Smooth muscle cell of the brain vasculature (primary cell): ENCODE data around the gene ANKRD65.
"Not testable (repeated sequence)": the region's sequence is repeated elsewhere in the genome, so short reads cannot be mapped to it uniquely, and the experiment has no call there.

Experiments used
- DNase-seq: peaks from one replicate; pipeline ENCODE4 v3.0.0-alpha.2; 2012; ENCODE audit warnings: low read depth, low spot score

ANKRD65 gene

GRCh38 chr1:1430992-1431844, 10.1 kb upstream of the ANKRD65 start:
- no peak for DNase-seq

GRCh38 chr1:1430114-1430982, 9.3 kb upstream of the ANKRD65 start:
- peak; percentile 54 for DNase-seq

DNA sequence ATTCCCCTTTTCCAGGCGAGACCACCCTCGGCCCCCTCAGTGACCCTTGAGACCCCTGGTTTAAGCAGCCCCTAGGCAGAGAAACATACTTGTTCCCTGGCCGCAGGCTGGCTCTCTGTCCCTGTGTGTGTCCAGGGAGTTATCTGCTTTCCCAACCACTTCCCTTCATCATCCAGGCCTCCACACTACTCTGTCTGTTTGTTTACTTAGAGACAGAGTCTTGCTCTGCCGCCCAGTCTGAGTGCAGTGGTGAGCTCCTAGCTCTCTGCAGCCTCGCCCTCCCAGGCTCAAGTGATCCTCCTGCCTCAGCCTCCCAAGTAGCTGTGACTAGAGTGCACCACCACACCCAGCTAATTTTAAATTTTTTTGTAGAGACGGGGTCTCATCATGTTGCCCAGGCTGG, 8.6 kb upstream of the ANKRD65 start:
- DNase-seq: no peak

GRCh38 chr1:1428967-1429366, 7.9 kb upstream of the ANKRD65 start:
- not testable (repeated sequence) for DNase-seq

GRCh38 chr1:1428174-1428573, 7.1 kb upstream of the ANKRD65 start:
- no peak for DNase-seq

- no peak for DNase-seq
Measured at GRCh38 chr1:1427820-1428148, 6.7 kb upstream of the ANKRD65 start.

GRCh38 chr1:1427106-1427819, 6.2 kb upstream of the ANKRD65 start:
- no peak for DNase-seq

- DNase-seq: no peak
Measured at GRCh38 chr1:1426496-1427105, 5.5 kb upstream of the ANKRD65 start.

DNA sequence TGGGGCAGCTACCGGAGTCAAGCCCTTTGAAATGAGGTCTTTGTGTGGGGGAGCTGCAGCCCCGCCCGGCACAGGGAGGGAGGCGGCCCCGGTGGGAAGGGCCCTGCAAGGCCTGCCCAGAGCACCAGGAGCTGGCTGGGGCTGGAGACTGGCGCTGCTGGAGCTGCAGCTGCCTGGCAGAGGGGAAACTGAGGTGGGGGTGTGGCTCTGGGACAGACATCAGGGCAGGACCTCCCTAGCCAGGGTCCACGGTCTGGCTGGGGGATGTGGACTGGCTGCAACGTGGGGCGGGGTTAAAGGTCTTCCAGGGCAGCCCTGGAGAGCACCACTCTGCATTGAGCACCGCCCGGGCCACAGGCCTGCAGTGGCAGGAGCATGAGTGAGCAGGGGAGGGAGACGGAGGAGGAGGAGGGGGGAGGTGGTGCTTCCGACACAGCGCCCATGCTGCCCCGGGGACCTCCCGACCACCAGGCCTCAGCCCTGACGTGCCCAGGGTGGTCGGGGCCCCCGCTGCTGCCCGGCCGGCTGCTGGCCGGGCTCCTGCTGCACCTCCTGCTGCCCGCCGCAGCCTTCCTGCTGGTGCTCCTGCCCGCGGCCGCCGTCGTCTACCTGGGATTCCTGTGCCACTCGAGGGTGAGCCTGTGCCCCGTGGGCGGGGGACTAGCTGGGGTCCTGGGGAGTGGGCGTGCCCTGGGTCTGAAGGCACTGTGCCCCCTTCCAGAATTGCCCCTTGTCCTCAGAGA, 4.8 kb upstream of the ANKRD65 start:
- DNase-seq: no peak

DNA sequence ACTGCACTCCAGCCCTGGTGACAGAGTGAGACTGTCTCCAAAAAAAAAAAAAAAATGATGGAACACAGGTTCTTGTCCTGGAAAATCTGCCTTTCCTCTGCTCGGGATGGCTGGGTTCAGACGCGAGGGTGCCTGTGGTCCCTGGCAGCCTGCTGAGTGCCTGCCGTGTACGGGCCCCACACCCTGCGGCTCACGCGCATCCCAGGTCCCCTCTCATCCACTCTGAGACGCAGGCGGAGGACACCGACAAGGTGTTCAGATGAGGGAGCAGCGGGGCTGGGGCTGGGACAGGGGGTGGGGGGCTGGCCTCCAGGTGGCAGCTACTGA, 4.3 kb upstream of the ANKRD65 start:
- DNase-seq: no peak

GRCh38 chr1:1424707-1425106, 3.6 kb upstream of the ANKRD65 start:
- no peak for DNase-seq

DNA sequence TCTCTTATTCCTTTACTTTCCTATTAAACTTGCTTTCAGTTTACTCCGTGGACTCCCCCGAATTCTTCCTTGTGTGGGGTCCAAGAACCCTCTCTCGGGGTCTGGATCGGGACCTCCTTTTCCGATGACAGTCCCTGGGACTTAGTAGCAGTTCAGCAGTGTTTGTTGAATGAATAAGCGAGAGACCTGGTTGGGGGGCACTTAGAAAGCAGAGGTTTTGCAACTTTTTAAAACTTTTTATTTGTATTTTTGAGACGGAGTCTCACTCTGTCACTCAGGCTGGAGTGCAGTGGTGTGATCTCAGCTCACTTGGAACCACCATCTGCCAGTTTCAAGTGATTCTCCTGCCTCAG, 2.1 kb upstream of the ANKRD65 start:
- DNase-seq: no peak

- no peak for DNase-seq
Measured at GRCh38 chr1:1422465-1423244, 1.6 kb upstream of the ANKRD65 start.

GRCh38 chr1:1421907-1422464, 910 bp upstream of the ANKRD65 start:
- no peak for DNase-seq

GRCh38 chr1:1420654-1421141, 378 bp downstream of the ANKRD65 start:
- no peak for DNase-seq

DNA sequence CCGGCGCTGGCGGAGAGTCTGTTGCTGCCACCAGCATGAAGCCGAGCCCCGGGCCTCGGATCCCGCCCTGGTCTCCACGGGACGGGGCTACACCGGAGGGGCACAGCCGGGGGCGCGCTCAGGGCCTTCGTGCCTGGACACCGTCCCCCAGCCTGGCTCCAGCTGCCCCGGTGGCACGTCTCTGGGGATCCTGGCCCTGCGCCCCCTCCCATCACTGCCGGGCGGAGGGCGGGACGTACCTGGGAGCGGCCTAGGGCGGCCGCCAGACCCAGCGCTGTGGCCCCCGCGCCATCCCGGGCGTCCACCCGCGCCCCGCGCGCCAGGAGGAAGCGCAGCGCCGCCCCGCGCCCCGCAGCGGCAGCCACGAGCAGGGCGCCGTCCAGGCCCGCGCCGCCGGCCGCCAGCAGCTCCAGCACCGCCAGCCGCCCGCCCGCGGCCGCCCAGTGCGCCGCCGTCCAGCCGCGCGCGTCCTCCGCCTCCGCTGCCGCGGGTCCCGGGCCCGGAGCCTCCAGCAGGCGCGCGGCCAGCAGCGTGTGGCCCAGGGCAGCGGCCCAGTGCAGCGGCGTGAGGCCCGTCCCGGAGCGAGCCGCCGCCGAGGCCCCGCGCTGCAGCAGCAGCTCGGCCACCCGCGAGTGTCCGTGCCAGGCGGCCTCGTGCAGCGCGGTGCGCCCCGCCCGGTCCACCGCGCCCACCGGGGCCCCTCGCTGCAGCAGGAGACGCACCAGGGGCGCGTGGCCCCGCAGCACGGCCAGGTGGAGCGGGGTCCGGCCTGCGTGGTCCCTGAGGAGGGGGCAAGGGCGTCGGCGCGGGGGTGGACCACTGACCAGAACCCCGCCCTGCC, 1.0 kb downstream of the ANKRD65 start:
- no peak for DNase-seq

- no peak for DNase-seq
Measured at GRCh38 chr1:1419363-1419812, 1.7 kb downstream of the ANKRD65 start.

- DNase-seq: no peak
Measured at GRCh38 chr1:1418464-1419362, 2.4 kb downstream of the ANKRD65 start.
